Neural cell (in vitro differentiated cells): ENCODE data around the gene MANBA. TPM values are rescaled to one million over a fixed set of nuclear protein-coding genes. Genes with fewer than 3 reads are reported as not detected.

Source experiments
- H2AFZ ChIP-seq: fragments of 200-600, 300-800 bp; sonication (generic), shearing (Covaris generic); 2 replicates; pipeline ENCODE4 v1.6.0; 2014; ENCODE audit warnings: low read depth, mild to moderate bottlenecking, antibody characterized with exemption, low read length, moderate library complexity
- H3F3A ChIP-seq: fragments of 200-600 bp; shearing (Covaris generic); 2 replicates; pipeline ENCODE4 v1.6.1; 2016; ENCODE audit warnings: mild to moderate bottlenecking, moderate library complexity, mixed read lengths, antibody characterized with exemption, low read length; ENCODE audit not compliant: insufficient read depth, poor library complexity, severe bottlenecking
- H3K27ac ChIP-seq: fragments of 200-600, 300-800 bp; sonication (generic), shearing (Covaris generic); 2 replicates; pipeline ENCODE4 v1.5.1; 2014; ENCODE audit warnings: mild to moderate bottlenecking, low read length, moderate library complexity
- H3K27me3 ChIP-seq: fragments of 300-800, 200-600 bp; sonication (generic), shearing (Covaris generic); 2 replicates; pipeline ENCODE4 v1.6.0; 2014; ENCODE audit warnings: mild to moderate bottlenecking, low read depth, low read length, moderate library complexity; ENCODE audit not compliant: insufficient read depth
- H3K36me3 ChIP-seq: fragments of 300-800, 200-600 bp; sonication (generic), shearing (Covaris generic); 2 replicates; pipeline ENCODE4 v1.5.1; 2014; ENCODE audit warnings: mild to moderate bottlenecking, antibody characterized with exemption, low read length, moderate library complexity; ENCODE audit not compliant: insufficient read depth
- H3K4me2 ChIP-seq: fragments of 300-800, 200-600 bp; sonication (generic), shearing (Covaris generic); 2 replicates; pipeline ENCODE4 v1.6.0; 2014; ENCODE audit warnings: mild to moderate bottlenecking, low read length
- H3K4me3 ChIP-seq: fragments of 300-800, 200-600 bp; sonication (generic), shearing (Covaris generic); 2 replicates; pipeline ENCODE4 v1.5.1; 2014; ENCODE audit warnings: mild to moderate bottlenecking, low read length, moderate library complexity
- H3K79me2 ChIP-seq: fragments of 200-600 bp; shearing (Covaris generic); replicated peaks from 2 replicates; pipeline ENCODE4 v1.6.0; 2014; ENCODE audit warnings: mild to moderate bottlenecking, low read length, moderate library complexity; ENCODE audit not compliant: insufficient read depth
- H3K9ac ChIP-seq: fragments of 300-800, 200-600 bp; sonication (generic), shearing (Covaris generic); 2 replicates; pipeline ENCODE4 v1.6.1; 2016; ENCODE audit warnings: mild to moderate bottlenecking, low read length, mixed read lengths
- H3K9me2 ChIP-seq: fragments of 200-600 bp; shearing (Covaris generic); 2 replicates; pipeline ENCODE4 v1.6.1; 2016; ENCODE audit warnings: mild to moderate bottlenecking, low read length, mixed read lengths; ENCODE audit not compliant: insufficient read depth
- H3K9me3 ChIP-seq: fragments of 200-600, 300-800 bp; sonication (generic), shearing (Covaris generic); 2 replicates; pipeline ENCODE4 v1.6.1; 2016; ENCODE audit warnings: mild to moderate bottlenecking, mixed run types, low read length, moderate library complexity, mixed read lengths
- H4K20me1 ChIP-seq: fragments of 200-600 bp; shearing (Covaris generic); 2 replicates; pipeline ENCODE4 v1.6.1; 2016; ENCODE audit warnings: mild to moderate bottlenecking, mixed run types; ENCODE audit not compliant: insufficient read depth
- EP300 ChIP-seq: fragments of 450-650 bp; conservative IDR thresholded peaks from 2 replicates; pipeline ENCODE4 v1.6.1; 2014; ENCODE audit warnings: antibody characterized with exemption, mild to moderate bottlenecking, moderate library complexity; ENCODE audit not compliant: poor library complexity, severe bottlenecking
- EZH2 ChIP-seq: fragments of 200-600, 300-800 bp; shearing (Covaris generic), sonication (generic); IDR thresholded peaks from 2 replicates; pipeline ENCODE4 v1.6.1; 2014; ENCODE audit warnings: antibody characterized with exemption, low read length, borderline replicate concordance, mild to moderate bottlenecking; ENCODE audit not compliant: insufficient read depth, poor library complexity, severe bottlenecking
- MXI1 ChIP-seq: fragments of 450-650 bp; conservative IDR thresholded peaks from 2 replicates; pipeline ENCODE4 v1.6.1; 2014; ENCODE audit warnings: antibody characterized with exemption, mild to moderate bottlenecking; ENCODE audit not compliant: poor library complexity, severe bottlenecking
- POLR2AphosphoS5 ChIP-seq: IDR thresholded peaks from 2 replicates; pipeline ENCODE4 v1.6.1; 2012
- RAD21 ChIP-seq: fragments of 450-650 bp; conservative IDR thresholded peaks from 2 replicates; pipeline ENCODE4 v1.6.1; 2014; ENCODE audit warnings: antibody characterized with exemption, mild to moderate bottlenecking, moderate library complexity
- REST ChIP-seq: IDR thresholded peaks from 2 replicates; pipeline ENCODE4 v1.6.1; 2012; ENCODE audit warnings: borderline replicate concordance
- SMC3 ChIP-seq: fragments of 450-650 bp; conservative IDR thresholded peaks from 2 replicates; pipeline ENCODE4 v1.6.1; 2014; ENCODE audit warnings: antibody characterized with exemption, mild to moderate bottlenecking, moderate library complexity; ENCODE audit not compliant: poor library complexity
- TAF1 ChIP-seq: IDR thresholded peaks from 2 replicates; pipeline ENCODE4 v1.6.1; 2012; ENCODE audit warnings: low read depth
- polyA plus RNA-seq: library from polyadenylated mRNA; depleted of rRNA; stranded (reverse); fragments of >200 nt; gene quantifications from 2 replicates; pipeline ENCODE4 v1.2.3, GENCODE V29; 2014
- TF ChIP-seq, protein P1 (sequence below): fragments of 450-650 bp; IDR thresholded peaks from 2 replicates; pipeline ENCODE4 v1.5.1; 2014; ENCODE audit warnings: antibody characterized with exemption, mild to moderate bottlenecking, moderate library complexity; ENCODE audit not compliant: poor library complexity, severe bottlenecking

Gene MANBA
- polyA plus RNA-seq, 1 donor from 2014 or later: 43.8 TPM

DNA sequence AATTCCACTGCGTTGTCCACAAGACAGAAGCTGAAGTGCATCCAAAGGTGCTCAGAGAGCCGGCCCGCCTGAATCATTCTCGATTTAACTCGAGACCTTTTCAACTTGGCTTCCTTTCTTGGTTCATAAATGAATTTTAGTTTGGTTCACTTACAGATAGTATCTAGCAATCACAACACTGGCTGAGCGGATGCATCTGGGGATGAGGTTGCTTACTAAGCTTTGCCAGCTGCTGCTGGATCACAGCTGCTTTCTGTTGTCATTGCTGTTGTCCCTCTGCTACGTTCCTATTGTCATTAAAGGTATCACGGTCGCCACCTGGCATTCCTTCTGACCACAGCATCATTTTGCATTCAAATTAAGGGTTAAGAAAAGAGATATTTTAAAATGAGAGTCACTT is 144.1 kb downstream of the MANBA start:
- Histone ChIP-seq H3K27me3 (no peaks in the 10 kb centered on the region), H3F3A (no peaks in the 10 kb centered on the region), H3K9me3 (no peaks in the 10 kb centered on the region), H3K9me2 (no peaks in the 10 kb centered on the region), H3K4me2 (no peak overlapping the region), H3K79me2 (no peaks in the 10 kb centered on the region), H3K9ac (no peak overlapping the region), H2AFZ (no peak overlapping the region), H3K27ac (no peak overlapping the region), H3K36me3 (no peaks in the 10 kb centered on the region), H3K4me3 (no peak overlapping the region), H4K20me1 (no peaks in the 10 kb centered on the region)
- TF ChIP-seq POLR2AphosphoS5 (no peak), EZH2 (no peak), REST (no peak), MXI1 (no peak), TAF1 (no peak), EP300 (no peak), SMC3 (no peak), RAD21 (no peak)
- TF ChIP-seq, protein P1, sequence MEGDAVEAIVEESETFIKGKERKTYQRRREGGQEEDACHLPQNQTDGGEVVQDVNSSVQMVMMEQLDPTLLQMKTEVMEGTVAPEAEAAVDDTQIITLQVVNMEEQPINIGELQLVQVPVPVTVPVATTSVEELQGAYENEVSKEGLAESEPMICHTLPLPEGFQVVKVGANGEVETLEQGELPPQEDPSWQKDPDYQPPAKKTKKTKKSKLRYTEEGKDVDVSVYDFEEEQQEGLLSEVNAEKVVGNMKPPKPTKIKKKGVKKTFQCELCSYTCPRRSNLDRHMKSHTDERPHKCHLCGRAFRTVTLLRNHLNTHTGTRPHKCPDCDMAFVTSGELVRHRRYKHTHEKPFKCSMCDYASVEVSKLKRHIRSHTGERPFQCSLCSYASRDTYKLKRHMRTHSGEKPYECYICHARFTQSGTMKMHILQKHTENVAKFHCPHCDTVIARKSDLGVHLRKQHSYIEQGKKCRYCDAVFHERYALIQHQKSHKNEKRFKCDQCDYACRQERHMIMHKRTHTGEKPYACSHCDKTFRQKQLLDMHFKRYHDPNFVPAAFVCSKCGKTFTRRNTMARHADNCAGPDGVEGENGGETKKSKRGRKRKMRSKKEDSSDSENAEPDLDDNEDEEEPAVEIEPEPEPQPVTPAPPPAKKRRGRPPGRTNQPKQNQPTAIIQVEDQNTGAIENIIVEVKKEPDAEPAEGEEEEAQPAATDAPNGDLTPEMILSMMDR: no peak

- H3K79me2 ChIP-seq: no peaks in the 10 kb centered on the region
- no peaks in the 10 kb centered on the region for H4K20me1 ChIP-seq
- no peak overlapping the region for H3K27ac ChIP-seq
- H3K9ac ChIP-seq: no peak overlapping the region
- H3K4me2 ChIP-seq: no peak overlapping the region
- no peak overlapping the region for H3K4me3 ChIP-seq
- H2AFZ ChIP-seq: no peak overlapping the region
- no peaks in the 10 kb centered on the region for H3K27me3 ChIP-seq
- no peaks in the 10 kb centered on the region for H3K9me3 ChIP-seq
- H3K36me3 ChIP-seq: no peaks in the 10 kb centered on the region
- TF ChIP-seq REST (no peak), SMC3 (no peak), EZH2 (no peak), MXI1 (no peak), POLR2AphosphoS5 (no peak), RAD21 (no peak), TAF1 (no peak), EP300 (no peak)
- H3K9me2 ChIP-seq: no peaks in the 10 kb centered on the region
- H3F3A ChIP-seq: no peaks in the 10 kb centered on the region
Observed at GRCh38 chr4:102614801-102615200, 146.0 kb downstream of the MANBA start.
